ENCODE measurements around the gene APBA1.

APBA1 gene

GRCh38 chr9:69396759-69397158 is 275.4 kb downstream of the APBA1 start:
- no peak for FAIRE-seq
- TF ChIP-seq POLR2A (IDR thresholded peaks at IDR 0.05; ENCODE audit: low read depth, low read length) (no peak), POU2F2 (IDR thresholded peaks at IDR 0.05; ENCODE audit: low read depth, low read length) (no peak)
- DNase-seq (ENCODE audit: insufficient read length, low spot score) = no peak

DNA sequence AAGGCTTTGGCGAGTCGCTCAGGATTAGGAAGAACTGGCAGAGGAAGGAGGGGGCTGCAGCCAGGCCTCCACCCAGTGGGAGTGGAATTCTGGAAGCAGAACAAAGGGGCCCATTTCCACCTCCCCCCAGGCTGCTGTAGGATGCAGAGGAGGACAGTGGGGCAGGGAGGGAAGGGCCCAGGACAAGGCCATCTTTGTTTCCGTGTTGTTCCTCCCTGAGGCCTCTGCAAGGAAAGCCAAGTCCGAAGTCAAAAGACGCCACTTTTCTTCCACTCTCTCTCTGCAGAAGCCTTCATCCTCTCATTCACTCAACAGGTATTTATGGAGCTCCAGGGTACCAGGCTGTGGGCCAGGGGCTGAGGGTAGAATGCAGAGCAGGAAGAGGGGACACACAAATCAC is 276.5 kb downstream of the APBA1 start:
- DNase-seq (ENCODE audit: insufficient read length, low spot score) (no peak), FAIRE-seq (no peak)
- TF ChIP-seq POU2F2 (IDR thresholded peaks at IDR 0.05; ENCODE audit: low read depth, low read length) = no peak
- TF ChIP-seq TAF1 (IDR thresholded peaks at IDR 0.05; ENCODE audit: low read depth, low read length) = no peak
- TF ChIP-seq SPI1 (IDR thresholded peaks at IDR 0.05; ENCODE audit: low read depth, low read length) = no peak
- TF ChIP-seq POLR2AphosphoS5 (IDR thresholded peaks at IDR 0.05; ENCODE audit: low read depth, low read length) = no peak
- no peak for TF ChIP-seq POLR2A (IDR thresholded peaks at IDR 0.05; ENCODE audit: low read depth, low read length)
- no peak for TF ChIP-seq PAX5 (IDR thresholded peaks at IDR 0.05; ENCODE audit: insufficient read depth, low read length, severe bottlenecking)

- FAIRE-seq = no peak
- no peak for DNase-seq (ENCODE audit: insufficient read length, low spot score)
- no peak for TF ChIP-seq TAF1 (IDR thresholded peaks at IDR 0.05; ENCODE audit: low read depth, low read length)
- no peak for TF ChIP-seq POLR2A (IDR thresholded peaks at IDR 0.05; ENCODE audit: low read depth, low read length)
- no peak for TF ChIP-seq POU2F2 (IDR thresholded peaks at IDR 0.05; ENCODE audit: low read depth, low read length)
- TF ChIP-seq POLR2AphosphoS5 (IDR thresholded peaks at IDR 0.05; ENCODE audit: low read depth, low read length) = no peak
Observed at GRCh38 chr9:69393425-69393824, 278.7 kb downstream of the APBA1 start.

GRCh38 chr9:69392826-69393225 is 279.3 kb downstream of the APBA1 start:
- no peak for FAIRE-seq
- TF ChIP-seq POU2F2 (IDR thresholded peaks at IDR 0.05; ENCODE audit: low read depth, low read length) (no peak), SPI1 (IDR thresholded peaks at IDR 0.05; ENCODE audit: low read depth, low read length) (no peak)

DNA sequence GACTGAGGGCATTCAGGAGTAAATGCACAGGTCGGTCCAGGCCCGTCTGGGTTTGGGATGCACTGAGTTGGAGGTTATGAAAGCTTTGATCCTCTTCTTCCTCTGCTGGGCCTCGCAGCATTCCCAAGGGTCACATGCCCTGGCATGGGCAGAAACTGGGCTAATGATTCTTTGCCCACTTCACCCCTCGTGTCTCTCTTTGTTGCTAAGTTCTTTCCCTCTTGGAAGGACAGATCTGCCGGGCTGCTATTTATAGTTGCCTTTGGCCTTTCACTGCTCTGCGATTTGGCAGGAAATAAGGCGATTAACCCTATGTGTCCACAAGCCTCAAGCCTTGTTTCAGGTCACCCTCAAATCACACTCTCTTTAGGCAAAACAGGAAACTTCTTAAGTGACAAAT is 280.2 kb downstream of the APBA1 start:
- TF ChIP-seq PAX5 (IDR thresholded peaks at IDR 0.05; ENCODE audit: insufficient read depth, low read length, severe bottlenecking) (no peak), POU2F2 (IDR thresholded peaks at IDR 0.05; ENCODE audit: low read depth, low read length) (no peak), POLR2A (IDR thresholded peaks at IDR 0.05; ENCODE audit: low read depth, low read length) (no peak), TAF1 (IDR thresholded peaks at IDR 0.05; ENCODE audit: low read depth, low read length) (no peak), SPI1 (IDR thresholded peaks at IDR 0.05; ENCODE audit: low read depth, low read length) (no peak), POLR2AphosphoS5 (IDR thresholded peaks at IDR 0.05; ENCODE audit: low read depth, low read length) (no peak)
- FAIRE-seq = no peak
- DNase-seq (ENCODE audit: insufficient read length, low spot score) = no peak

More at GRCh38 chr9:69392826-69393225, 279.3 kb downstream of the APBA1 start:
- DNase-seq (ENCODE audit: insufficient read length, low spot score) = no peak

GRCh38 chr9:69391487-69391886 is 280.7 kb downstream of the APBA1 start:
- FAIRE-seq (no peak), DNase-seq (ENCODE audit: insufficient read length, low spot score) (no peak)
- TF ChIP-seq POLR2A (IDR thresholded peaks at IDR 0.05; ENCODE audit: low read depth, low read length) (no peak), TAF1 (IDR thresholded peaks at IDR 0.05; ENCODE audit: low read depth, low read length) (no peak), POU2F2 (IDR thresholded peaks at IDR 0.05; ENCODE audit: low read depth, low read length) (no peak), PAX5 (IDR thresholded peaks at IDR 0.05; ENCODE audit: insufficient read depth, low read length, severe bottlenecking) (no peak), SPI1 (IDR thresholded peaks at IDR 0.05; ENCODE audit: low read depth, low read length) (no peak), POLR2AphosphoS5 (IDR thresholded peaks at IDR 0.05; ENCODE audit: low read depth, low read length) (no peak)

DNA sequence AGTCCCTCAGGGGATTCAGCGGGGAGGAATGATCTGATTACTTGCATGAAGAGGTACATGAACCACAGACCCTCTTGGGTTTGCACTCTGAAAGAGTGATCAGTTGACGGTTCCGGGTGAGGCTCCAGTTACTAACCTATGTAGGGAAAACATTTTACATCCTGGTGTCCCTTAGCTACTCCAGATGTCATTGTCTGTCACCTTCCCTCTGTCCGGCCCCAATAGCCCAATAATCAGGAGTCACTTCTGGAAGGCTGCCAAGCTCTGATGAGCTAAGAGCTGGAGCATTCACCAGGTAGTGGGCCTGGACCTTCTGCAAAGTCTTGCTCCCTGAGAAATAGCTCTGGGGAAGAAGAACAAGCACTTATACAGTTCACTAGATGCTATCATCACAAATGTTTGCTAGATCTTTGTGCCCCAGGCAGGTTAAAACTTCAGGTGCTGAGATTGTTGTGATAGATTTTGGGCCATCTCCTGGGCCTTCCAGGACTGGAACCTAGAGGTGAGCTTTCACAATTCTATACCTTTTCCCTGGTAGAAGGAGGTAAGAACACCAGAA is 282.7 kb downstream of the APBA1 start:
- FAIRE-seq = no peak
- TF ChIP-seq PAX5 (IDR thresholded peaks at IDR 0.05; ENCODE audit: insufficient read depth, low read length, severe bottlenecking) = no peak
- TF ChIP-seq POU2F2 (IDR thresholded peaks at IDR 0.05; ENCODE audit: low read depth, low read length) = no peak
- no peak for TF ChIP-seq POLR2A (IDR thresholded peaks at IDR 0.05; ENCODE audit: low read depth, low read length)
- no peak for TF ChIP-seq TAF1 (IDR thresholded peaks at IDR 0.05; ENCODE audit: low read depth, low read length)
- TF ChIP-seq POLR2AphosphoS5 (IDR thresholded peaks at IDR 0.05; ENCODE audit: low read depth, low read length) = no peak
- no peak for TF ChIP-seq SPI1 (IDR thresholded peaks at IDR 0.05; ENCODE audit: low read depth, low read length)
- DNase-seq (ENCODE audit: insufficient read length, low spot score) = no peak

GRCh38 chr9:69388596-69388995 is 283.6 kb downstream of the APBA1 start:
- FAIRE-seq (no peak), DNase-seq (ENCODE audit: insufficient read length, low spot score) (no peak)

DNA sequence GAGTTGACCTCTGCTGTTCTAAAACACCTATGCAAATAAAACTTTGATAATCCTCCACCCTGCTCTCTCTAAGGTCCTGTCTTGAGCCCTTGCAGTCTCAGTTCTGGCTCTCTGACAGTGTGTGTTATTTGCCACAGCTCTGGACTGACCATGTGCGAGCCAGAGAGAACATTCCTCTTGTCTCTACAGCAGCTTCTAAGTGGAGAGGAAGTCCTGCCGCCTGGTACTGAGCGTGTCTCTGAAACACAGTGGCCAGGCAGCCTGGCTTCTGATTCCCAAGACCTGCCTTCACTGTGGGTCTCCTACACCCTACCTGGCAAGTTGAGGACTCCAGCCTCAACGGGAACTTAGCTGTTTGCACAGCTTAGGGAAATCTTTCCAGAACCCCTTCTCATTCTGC is 285.5 kb downstream of the APBA1 start:
- TF ChIP-seq POU2F2 (IDR thresholded peaks at IDR 0.05; ENCODE audit: low read depth, low read length) (no peak), POLR2A (IDR thresholded peaks at IDR 0.05; ENCODE audit: low read depth, low read length) (no peak), PAX5 (IDR thresholded peaks at IDR 0.05; ENCODE audit: insufficient read depth, low read length, severe bottlenecking) (no peak), POLR2AphosphoS5 (IDR thresholded peaks at IDR 0.05; ENCODE audit: low read depth, low read length) (no peak), SPI1 (IDR thresholded peaks at IDR 0.05; ENCODE audit: low read depth, low read length) (no peak), TAF1 (IDR thresholded peaks at IDR 0.05; ENCODE audit: low read depth, low read length) (no peak)
- DNase-seq (ENCODE audit: insufficient read length, low spot score) (no peak), FAIRE-seq (no peak)

More at GRCh38 chr9:69388596-69388995, 283.6 kb downstream of the APBA1 start:
- TF ChIP-seq POU2F2 (IDR thresholded peaks at IDR 0.05; ENCODE audit: low read depth, low read length) (no peak), SPI1 (IDR thresholded peaks at IDR 0.05; ENCODE audit: low read depth, low read length) (no peak), TAF1 (IDR thresholded peaks at IDR 0.05; ENCODE audit: low read depth, low read length) (no peak), POLR2A (IDR thresholded peaks at IDR 0.05; ENCODE audit: low read depth, low read length) (no peak), POLR2AphosphoS5 (IDR thresholded peaks at IDR 0.05; ENCODE audit: low read depth, low read length) (no peak), PAX5 (IDR thresholded peaks at IDR 0.05; ENCODE audit: insufficient read depth, low read length, severe bottlenecking) (no peak)

GRCh38 chr9:69385581-69386033 is 286.6 kb downstream of the APBA1 start:
- no peak for FAIRE-seq
- DNase-seq (ENCODE audit: insufficient read length, low spot score) = no peak
- no peak for TF ChIP-seq POU2F2 (IDR thresholded peaks at IDR 0.05; ENCODE audit: low read depth, low read length)
